Activated gamma-delta T cell treated with Interleukin-2 at 50 U/mL for 16 hours (primary cell): ENCODE results near the gene WDR38.
"Not testable (repeated sequence)": the region's sequence is repeated elsewhere in the genome, so short reads cannot be mapped to it uniquely, and the experiment has no call there.

Experiments
- DNase-seq: peaks from one replicate; pipeline ENCODE4 v3.0.0-alpha.2; 2020

Gene WDR38

DNA sequence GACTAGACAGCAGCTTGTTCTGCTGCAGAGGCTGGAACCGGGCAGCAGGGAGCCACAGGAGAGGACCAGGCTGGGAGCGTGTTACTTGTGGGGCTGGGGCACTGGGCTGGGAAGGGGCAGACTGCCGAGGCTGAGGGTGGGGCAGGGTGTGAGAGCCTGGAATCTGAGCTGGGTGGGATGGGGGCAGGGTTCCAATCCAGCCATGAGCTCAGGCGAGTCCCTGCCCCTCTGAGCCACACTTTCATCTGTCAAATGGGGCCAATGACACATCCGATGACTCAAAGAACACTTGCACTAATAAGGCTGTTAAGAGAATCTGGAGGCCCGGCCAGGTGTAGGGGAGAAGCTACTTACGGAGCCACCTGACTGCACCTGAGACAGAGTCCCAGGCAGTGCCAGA lies 18.7 kb upstream of the WDR38 start:
- no peak for DNase-seq

DNA sequence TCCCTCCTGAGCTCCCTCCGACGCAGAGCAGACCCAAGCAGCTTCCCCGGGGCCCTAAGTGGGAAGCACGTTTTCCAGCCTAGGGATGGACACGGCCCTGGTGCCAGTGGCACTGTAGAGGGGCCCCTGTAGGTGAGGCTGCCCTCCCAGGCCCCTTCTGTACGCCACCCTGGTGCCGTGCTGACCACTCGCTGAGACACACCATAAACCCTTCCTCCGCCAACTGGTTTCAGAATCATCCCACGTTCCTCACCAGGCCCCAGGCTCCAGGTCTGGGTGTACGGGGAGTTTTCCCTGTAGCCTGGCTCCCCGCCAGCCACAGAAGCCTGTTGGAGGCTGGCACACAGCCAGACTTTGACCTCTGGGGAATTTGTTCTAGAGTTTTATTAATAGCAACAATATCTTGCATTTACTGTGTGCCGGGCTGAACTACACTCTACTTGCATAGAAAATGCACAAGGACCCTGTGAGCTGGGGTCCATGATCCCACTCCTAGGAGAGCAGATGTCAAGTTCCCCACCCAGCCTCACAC lies 18.2 kb upstream of the WDR38 start:
- no peak for DNase-seq

DNA sequence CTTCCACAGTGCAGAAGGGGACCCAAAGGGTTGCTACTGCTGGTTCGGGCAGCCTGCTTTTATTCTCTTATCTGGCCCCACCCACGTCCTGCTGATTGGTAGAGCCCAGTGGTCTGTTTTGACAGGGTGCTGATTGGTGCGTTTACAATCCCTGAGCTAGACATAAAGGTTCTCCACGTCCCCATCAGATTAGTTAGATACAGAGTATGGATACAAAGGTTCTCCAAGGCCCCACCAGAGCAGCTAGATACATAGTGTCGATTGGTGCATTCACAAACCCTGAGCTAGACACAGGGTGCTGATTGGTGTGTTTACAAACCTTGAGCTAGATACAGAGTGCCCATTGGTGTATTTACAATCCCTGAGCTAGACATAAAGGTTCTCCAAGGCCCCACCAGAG lies 15.1 kb upstream of the WDR38 start:
- not testable (repeated sequence) for DNase-seq

DNA sequence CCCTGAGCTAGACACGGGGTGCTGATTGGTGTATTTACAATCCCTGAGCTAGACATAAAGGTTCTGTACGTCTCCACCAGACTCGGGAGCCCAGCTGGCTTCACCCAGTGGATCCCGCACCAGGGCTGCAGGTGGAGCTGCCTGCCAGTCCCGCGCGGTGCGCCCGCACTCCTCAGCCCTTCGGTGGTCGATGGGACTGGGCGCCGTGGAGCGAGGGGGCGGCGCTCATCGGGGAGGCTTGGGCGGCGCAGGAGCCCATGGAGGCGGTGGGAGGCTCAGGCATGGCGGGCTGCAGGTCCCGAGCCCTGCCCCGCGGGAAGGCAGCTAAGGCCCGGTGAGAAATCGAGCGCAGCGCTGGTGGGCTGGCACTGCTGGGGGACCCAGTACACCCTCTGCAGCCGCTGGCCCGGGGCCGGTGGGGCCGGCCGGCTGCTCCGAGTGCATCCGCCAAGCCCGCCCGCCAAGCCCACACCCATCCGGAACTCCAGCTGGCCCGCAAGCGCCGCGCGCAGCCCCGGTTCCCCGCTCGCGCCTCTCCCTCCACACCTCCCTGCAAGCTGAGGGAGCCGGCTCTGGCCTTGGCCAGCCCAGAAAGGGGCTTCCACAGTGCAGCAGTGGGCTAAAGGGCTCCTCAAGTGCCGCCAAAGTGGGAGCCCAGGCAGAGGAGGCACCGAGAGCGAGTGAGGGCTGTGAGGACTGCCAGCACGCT lies 14.5 kb upstream of the WDR38 start:
- not testable (repeated sequence) for DNase-seq

DNA sequence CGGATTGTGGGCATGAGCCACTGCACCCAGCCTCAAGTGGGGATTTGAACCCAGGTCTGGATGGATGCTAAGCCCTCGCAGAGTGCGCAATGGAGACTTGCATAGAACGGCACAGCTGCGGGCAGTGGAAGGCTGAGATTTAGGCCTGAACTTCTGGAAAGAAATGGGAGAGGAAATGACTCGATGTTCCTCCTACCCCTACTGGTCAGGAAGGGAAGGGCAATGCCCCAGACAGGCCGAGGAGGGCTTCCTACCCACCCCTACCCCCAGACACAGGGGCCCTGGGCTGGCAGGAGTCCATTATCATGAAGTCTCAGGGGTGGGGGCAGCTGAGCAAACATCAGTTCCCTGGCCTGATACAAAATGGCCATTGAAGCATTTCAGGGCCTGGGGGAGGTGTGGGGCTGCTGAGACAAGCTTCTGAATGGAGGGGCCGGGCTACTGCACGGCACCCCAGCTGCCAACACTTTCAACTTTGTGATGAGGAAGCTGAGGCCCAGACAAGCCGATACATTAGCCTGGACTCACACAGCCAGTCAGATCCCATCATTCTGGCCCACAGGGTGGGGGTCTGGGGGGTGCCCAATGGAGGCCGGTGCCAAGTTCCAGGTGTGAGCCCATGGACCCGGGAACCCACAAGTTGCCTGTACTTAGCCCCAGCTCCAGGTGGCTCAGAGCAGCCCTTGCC lies 13.5 kb upstream of the WDR38 start:
- no peak for DNase-seq

DNA sequence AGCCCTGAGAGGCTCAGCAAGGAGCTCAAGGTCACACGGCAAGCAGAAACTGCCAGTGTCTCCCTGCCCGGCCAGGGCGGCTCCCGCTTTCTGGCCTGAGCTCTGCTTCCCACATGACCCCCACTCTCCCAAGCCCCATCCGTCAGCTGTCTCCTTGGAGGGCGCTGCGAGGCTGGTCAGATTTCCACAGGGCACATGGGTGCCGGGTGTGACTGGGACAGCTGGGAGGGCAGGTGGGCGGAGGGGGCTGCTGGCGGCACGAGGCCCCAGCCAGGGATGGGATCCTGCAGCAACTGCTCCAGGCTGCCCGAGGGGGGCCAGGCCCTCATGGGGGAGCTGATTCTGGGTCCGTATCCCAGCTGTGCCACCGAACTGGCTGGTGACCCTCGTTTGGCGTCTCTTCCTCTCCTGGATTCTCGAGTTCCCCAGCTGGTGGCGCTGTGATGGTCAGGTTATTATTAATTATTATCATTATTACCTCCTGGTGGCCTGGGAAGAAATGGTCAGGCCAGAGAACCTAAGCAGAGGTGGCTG lies 12.9 kb upstream of the WDR38 start:
- DNase-seq: no peak

DNA sequence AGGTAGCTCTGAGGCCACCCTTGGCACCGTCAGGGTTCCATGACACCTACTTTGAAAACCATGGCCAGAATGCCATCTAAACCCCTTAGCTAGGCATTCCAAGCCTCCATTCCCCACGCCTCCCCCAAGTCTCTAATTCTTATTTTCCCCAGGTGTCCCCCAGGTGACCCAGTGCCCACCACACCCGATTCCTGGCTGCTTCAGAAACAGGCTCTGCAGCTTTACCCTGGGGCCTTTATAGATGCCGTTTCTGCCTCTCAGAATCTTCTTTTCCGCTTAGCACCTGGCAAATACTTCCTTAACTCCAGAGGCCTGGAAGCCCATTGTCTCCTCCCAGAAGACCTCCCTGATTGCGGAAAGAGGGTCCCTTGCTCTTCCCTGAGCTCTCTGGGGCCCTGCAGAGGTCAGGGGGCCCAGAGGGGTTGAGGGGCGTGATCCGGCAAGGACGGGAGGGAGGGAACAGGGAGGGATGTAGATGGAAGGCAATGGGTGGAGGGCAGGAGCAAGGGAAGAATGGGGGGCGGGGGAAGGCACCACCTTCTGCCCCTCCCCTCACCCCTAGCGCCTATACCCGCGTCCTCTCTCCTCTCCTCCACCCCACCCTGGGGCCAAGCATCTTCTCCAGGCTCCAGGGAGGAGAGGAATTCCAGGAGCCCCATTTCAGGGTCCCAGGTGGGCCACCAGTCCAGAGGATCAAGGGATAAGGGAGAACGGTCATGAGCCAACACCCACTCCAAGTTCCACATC lies 12.0 kb upstream of the WDR38 start:
- DNase-seq: no peak

DNA sequence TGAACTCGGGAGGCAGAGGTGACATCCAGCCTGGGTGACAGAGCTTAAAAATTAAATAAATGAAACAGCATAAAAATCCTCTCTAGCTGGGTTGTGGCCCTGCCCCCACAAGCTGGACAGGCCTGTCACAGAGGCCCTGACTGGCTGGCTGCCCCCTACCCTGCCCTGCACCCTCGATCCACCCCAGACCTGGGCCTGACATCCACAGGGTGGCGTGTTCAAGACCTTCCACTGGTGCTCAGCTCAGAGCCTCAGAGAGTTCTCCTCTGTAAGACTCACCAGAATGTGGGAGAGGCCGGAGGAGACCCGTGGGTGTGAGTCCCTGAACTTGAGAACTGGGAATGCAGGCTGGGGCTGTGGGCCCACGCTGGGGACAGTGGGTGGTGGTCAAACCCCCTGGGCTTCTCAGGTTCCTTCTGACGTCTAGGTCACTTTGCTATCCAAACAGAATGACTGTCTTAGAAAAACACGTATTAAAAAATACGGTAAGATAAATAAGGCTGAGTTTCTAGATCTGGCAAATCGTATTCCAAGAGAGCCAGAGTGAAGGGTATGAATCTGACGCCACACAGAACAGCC lies 9.7 kb upstream of the WDR38 start:
- DNase-seq: no peak

DNA sequence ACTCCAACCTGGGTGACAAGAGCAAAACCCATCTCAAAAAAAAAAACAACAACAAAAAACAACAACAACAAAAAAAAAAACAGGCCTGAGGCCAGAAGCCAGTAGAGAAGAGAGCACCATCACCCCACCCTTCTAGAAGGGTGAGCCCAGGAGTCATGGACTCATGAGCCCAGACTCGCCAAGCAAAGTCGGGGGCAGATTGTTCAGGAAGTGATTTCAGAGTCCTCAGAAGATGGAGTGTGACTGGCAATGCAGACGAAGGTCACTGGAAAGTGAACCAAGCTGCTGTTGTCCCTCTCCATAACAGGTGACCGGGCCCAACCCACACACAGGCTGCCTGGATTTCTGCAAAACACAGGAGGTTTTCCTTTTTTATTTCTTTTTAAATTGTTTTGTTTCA lies 9.0 kb upstream of the WDR38 start:
- no peak for DNase-seq

DNA sequence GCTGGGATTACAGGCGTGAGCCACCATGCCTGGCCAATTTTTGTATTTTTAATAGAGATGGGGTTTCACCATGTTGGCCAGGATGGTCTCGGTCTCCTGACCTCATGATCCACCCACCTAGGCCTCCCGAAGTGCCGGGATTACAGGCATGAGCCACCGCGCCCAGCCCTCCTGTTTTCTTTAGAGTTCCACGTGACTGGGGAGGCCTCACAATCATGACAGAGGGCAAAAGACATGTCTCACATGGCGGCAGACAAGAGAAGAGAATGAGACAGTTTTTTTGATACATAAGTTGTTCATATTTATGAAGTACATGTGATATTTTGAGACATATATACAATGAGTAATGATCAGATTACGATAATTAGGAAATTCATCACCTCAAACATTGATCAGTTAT lies 6.8 kb upstream of the WDR38 start:
- not testable (repeated sequence) for DNase-seq

DNA sequence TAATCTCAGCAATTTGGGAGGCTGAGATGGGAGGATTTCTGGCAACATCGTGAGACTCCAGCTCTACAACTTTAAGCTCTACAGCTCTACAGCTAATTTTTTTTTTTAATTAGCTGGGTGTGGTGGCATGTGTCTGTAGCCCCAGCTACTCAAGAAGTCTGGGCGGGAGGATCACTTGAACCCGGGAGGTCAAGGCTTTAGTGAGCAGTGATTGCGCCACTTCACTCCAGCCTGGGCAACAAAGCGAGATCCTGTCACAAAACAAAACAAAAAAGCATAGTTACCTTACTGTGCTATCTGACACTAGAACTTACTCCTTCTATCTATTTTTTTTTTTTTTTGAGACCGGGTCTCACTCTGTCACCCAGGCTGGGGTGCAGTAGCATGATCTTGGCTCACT lies 6.3 kb upstream of the WDR38 start:
- DNase-seq: no peak

DNA sequence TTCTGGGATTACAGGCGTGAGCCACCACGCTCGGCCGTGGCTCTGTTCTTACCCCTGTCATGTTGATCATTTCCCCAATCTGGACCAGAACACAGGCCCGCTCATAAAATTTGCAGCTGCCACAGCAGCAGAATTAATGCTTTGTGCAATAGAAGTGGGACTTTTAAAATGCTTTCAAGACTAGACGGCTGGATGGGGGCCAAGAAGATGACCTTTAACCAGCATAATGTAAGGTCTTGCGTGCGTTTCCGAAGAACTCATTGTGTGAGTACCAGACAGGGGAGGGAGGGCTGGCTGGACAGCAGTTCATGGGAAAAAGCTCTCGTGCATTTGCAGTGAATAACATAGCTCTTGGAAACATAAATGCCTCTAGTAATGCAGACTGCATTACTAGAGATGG lies 3.5 kb upstream of the WDR38 start:
- DNase-seq: no peak

DNA sequence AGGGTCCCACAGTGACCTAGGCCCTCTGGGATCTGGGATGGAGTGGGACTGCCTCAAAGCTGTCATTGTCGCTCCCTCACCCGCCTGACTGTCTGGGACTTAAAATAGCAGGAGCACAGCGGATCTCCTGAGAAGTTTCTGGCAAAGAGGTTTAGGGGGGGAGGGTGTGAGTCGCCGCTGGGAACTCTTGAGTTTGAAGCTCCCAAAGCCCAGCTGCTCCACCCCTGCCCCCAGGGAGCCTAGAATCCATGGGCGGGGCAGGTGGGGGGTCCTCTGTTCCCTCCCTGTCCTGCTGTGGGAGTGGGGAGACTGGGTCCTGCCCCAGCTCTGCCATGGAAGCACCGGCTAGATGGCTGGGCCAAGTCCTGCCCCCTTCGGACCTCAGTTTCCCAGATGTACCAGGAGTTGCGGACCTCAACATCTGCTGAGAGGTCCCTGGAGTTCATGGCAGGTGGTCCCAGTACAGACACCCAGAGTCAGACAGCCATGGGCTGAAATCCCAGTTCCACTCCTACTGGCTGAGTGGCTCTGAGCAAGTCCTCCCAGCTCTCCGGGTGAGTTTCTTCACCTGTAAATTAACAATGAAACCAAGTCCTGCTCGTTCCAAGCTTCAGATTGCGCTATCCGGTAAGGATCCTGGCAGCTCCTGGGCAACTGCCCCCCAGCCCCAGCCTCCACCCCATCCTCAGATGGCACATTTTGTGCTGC lies 985 bp upstream of the WDR38 start:
- DNase-seq: no peak

DNA sequence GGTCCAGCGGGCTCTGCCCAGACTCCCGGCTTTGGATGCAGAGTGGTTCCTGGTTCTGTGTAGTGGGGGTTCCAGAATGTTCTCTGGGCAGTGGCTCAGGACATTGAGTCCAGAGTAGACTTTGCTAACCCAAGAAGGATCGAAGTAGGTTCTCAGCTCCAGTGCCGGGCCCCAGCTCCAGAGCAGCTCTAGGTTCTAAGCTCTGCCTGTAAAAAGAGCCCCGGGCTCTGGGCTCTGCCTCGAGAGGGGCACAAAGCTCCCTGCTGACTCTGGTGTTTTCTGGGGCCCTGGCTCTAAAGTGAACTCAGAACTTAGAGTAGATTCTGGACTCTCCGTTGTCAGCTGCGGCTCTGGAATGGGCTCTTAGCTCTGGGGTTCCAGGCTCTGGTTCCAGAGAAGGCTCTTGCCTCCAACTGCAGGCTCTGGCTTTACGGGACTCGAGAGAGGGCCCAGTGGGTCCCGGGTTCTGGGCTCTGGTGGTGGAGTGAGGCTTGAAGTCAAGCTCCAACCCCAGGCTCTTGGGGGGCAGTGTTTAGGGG lies 414 bp downstream of the WDR38 start:
- DNase-seq: no peak

DNA sequence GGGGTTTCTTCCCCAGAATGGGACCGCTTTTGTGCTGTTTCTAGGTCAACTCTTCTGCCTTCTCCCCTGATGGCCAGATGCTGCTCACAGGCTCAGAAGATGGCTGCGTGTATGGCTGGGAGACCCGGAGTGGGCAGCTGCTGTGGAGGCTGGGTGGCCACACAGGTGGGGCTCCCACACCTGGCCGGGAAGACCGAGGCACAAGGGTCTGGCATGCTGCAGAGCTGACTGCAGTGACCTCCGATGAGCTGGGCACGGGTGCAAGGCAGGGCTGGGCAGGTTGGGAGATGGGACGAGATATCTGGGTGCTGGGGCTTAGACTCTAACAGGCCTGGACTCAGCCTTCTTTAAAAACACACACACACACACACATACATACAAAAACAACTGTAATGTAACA lies 901 bp downstream of the WDR38 start:
- no peak for DNase-seq

DNA sequence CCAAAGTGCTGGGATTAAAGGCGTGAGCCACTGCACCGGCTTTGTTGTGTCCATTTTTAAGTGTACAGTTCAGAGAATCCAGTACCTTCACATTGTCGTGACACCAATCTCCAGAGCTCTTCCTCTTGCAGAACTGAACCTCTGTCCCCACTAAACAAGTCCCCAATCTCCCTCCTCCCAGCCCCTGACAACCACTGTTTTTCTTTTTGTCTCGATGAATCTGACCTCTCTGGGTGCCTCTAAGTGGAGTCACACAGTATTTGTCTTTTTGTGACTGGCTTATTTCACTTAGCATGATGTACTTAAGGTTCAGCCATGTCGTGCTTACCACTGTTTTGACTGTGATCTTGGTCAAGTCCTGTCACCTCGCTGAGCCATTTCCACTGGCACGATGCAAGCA lies 1.6 kb downstream of the WDR38 start:
- DNase-seq: no peak

DNA sequence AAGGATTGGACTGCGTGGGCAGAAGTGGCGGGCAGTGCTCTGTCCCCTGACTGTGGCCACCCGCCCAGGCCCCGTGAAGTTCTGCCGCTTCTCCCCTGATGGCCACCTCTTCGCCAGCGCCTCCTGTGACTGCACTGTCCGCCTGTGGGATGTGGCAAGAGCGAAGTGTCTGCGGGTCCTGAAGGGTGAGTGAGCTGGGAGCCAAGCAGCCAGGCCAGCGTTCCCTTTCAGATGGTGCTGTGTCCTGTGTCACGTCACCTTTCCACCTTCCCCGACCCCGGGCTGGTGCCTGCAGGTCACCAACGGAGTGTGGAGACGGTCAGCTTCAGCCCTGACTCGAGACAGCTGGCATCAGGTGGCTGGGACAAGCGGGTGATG lies 2.3 kb downstream of the WDR38 start:
- DNase-seq: no peak

DNA sequence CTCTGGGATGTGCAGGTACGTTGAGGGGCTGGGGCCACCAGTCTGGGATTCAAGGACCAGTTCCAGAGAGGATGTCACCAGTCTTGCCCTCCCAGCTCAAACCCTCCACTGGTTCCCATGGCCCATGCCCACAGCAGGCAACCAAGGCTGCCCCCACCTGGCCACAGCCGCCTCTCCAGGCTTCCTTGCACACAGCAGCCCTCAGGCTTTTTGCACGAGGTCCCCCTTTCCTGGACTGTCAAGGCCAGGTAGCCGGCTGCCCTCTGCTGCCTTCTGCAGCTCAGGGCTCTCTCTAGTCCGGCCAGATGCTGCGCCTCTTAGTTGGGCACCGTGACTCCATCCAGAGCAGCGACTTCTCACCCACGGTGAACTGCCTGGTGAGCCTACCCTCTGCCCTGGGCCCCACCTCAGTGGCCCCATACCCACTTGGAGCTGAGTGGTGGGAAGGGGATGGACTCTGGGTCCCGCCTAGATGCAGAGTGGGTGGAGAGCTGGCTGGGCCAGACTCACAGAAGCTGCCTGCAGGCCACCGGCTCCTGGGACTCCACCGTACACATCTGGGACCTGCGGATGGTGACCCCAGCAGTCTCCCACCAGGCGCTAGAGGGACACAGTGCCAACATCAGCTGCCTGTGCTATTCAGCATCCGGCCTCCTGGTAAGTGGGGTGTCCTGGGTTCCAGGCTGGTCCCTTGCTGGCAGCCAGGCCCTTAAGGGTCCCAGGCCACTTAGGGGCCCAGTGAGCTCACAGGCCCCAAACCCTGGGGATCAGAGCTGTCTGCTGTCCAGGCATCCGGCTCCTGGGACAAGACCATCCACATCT lies 2.9 kb downstream of the WDR38 start:
- DNase-seq: no peak

DNA sequence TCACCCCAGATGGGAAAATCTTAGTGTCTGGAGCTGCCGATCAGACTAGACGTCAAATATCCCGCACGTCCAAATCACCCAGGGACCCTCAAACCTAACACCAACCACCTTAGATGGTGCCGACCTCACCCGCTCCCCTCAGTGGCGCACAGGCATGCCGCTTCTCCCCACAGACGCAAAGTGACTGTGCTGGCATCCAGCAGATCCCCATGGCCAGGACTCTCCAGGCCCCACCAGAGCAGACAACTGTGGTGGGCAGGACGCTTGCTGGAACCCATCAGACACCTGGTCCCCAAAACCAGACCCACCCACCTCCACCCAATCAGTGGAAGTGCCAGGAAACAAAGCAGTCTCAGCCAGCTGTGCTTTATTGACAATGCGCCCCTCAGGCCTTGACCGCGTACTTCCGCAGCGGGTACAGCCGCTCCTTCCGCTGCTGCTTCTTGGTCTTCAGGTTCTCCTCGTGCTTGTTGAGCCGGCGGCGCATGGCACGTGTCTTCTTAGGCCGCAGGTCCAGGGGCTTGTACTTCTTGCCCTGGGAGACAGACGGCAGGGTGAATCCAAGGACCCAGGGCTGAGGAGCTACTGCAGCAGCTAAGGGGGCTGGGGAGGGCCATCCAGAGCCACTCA lies 4.4 kb downstream of the WDR38 start:
- no peak for DNase-seq

DNA sequence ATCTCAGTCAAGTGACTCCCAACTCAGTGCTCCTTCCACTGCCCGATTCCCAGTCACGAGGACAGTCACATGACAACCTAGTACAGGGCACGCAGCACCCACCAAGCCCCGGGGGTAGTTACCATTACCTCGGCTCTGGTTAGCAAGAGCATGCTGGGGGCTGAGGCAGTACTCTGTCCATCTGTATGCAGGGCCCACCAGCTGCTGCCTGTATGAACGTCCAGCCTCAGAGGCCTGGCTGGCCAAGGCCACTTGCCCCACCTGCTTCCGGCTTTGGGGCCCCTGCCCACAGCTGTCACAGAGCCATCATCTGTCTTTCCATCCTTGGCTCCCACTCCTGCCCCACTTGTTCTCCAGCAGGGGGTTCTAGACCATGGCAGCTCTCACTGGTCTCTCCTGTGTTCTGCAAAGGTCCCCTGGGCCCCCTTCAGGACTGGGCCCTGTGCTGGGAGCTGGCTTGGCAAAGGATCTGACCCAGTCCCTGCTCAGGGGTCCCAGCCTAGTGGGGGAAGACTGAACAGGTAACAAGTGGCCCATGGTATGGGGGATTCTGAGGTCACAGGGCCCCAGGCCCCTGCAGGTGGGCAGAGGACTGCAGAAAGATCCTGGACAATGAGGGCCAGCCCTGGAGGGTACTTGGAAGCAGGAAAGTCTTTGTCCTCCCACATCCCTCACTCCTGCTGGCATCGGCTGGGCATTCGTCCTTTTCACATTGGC lies 5.2 kb downstream of the WDR38 start:
- no peak for DNase-seq
